NB4 (cell line): ENCODE data around the gene IRF9.

ENCODE experiments used
- POLR2A ChIP-seq: IDR thresholded peaks from 2 replicates; pipeline ENCODE4 v1.6.1; 2011; ENCODE audit warnings: mild to moderate bottlenecking; ENCODE audit not compliant: insufficient read length; ENCODE audit errors: extremely low read depth
- TF ChIP-seq, protein P1 (sequence below): IDR thresholded peaks from one replicate; pipeline ENCODE4 v1.5.1; 2012; ENCODE audit warnings: low read depth, low read length

DNA sequence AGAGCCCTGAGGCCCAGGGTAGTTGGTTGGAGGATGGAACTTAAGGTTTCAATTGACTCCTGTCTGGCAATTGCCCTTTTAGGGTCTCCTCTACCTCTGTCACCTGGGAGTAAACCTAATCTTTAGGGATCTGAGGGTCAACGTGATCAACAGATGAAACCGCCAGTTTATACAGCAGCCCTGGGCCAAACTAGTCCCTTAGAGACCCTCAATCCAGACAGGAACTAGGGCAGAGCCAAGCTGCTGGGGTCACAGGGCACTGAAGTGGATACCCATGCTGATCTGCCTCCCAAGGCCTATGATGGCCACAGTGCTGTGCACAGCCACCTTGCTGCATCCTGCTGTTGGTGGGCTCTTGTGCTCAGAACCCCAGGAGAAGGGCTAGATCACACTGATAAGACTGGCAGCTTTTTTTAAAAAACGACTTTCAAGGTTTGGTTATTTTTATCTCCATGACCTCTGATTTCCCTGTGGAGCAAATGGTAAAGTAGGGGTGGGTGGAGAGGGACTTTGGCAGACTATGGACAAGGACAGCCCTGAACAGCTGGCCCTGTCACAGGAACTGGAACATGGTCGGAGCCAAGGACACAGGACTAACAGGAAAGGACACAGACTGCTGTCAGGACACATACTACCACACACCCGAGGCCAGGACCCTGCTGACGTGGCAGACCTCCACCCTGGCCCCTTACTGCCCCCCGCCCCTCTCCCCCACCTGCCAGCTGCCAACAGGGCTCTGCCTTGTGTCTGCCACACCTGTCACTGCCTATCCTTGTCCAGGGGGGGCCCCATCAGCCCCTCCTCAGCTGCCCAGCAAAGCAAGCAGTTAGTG lies 30.1 kb upstream of the IRF9 start:
- TF ChIP-seq, protein P1, sequence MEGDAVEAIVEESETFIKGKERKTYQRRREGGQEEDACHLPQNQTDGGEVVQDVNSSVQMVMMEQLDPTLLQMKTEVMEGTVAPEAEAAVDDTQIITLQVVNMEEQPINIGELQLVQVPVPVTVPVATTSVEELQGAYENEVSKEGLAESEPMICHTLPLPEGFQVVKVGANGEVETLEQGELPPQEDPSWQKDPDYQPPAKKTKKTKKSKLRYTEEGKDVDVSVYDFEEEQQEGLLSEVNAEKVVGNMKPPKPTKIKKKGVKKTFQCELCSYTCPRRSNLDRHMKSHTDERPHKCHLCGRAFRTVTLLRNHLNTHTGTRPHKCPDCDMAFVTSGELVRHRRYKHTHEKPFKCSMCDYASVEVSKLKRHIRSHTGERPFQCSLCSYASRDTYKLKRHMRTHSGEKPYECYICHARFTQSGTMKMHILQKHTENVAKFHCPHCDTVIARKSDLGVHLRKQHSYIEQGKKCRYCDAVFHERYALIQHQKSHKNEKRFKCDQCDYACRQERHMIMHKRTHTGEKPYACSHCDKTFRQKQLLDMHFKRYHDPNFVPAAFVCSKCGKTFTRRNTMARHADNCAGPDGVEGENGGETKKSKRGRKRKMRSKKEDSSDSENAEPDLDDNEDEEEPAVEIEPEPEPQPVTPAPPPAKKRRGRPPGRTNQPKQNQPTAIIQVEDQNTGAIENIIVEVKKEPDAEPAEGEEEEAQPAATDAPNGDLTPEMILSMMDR: no peak
- TF ChIP-seq POLR2A: no peak
